MM.1S (cell line): Measurements from ENCODE around the gene STX7.

Source experiments
- CTCF ChIP-seq: fragments of 300-600 bp; sonication (generic); IDR thresholded peaks from 2 replicates; pipeline ENCODE4 v1.5.1; 2016; ENCODE audit warnings: antibody characterized with exemption, low read length, mixed read lengths
- EZH2phosphoT487 ChIP-seq: fragments of 300-600 bp; sonication (generic); IDR thresholded peaks from 2 replicates; pipeline ENCODE4 v1.6.1; 2018; ENCODE audit warnings: antibody characterized with exemption, low read length

DNA sequence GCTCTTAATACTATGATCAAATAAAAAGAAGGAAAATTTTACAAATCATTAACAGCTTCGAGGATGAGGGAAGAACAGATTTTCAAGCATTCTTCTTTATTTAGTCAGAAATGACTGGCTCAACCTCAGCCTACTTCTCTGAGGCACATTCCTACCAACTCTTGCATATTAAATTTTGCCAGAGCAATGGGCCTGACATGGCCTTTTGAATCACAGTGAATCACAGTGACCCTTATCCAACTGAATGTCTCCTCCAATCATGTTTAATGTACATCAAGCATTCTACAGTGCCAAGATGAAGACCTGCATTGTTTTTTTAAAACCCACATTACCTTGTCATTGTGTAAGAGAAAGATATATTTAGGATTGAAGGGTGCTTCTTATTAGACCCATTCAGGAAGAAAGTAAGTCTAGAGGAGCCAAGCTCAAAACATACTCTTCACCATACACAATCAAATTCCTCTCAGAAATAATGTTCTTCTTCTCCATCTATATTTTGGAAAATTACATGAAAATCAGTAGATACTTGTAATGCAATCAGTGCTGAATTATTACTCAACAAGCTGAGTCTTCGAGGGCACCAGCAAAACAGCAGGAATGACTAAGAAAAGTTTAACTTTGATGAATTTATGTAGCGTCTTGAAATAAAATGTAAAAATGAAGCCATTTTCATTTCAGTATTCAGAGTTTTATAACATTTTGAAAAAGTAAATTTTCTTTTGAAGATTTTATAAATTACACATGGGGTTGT lies 67.5 kb downstream of the STX7 start:
- TF ChIP-seq CTCF (no peak), EZH2phosphoT487 (no peak)
